T-helper 2 cell (primary cell): ENCODE results near the gene PPP1R37.

Experiments
- DNase-seq, 5 experiments: peaks; one replicate each; pipeline versions ENCODE4 v3.0.0 to v3.0.0-alpha.2; 2012 to 2022
- total RNA-seq, 2 donors: gene quantifications; one replicate each; lab custom pipeline; 2026; lab: John Stamatoyannopoulos, UW

The PPP1R37 gene
- total RNA-seq = 24.9 to 27.3 reads per million in 2 donors

DNA sequence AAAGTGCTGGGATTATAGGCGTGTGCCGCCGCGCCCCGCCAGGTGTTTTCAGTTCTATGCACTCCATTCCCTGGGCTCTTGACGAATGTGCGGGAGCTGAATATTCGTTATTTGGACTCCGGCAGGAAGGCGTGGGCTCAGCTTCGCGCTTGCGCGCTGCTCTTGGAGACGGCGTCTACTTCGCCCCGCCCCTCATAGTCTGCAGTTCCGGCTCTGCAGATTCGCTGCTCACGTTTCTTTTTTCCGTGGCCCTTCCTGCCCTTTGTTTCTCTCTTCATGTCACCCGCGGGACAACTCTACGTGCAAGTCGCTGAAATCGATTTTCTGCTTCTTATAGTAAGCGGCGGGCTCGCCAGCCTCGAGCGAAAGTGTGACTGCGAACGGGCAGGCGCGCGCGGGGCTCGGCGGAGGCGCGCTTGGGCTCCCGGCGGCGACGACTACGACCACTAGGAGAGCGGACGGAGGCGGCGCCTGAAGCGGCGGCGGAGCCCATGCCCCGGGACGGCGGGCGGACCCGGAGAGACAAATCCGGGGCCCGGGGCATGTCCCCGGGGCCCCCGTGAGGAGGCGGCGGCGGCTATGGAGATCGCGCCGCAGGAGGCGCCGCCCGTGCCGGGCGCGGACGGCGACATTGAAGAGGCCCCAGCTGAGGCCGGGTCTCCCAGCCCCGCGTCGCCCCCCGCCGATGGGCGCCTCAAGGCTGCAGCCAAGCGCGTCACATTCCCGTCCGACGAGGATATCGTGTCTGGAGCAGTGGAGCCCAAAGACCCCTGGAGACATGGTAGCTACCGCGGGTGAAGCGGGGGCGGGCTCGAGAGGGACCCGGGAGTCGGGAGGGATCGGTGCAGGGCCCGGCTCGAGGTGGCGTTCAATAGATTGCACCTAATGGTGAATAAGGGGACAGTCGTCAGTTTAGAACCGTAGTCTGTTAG, at the start of gene PPP1R37:
PPP1R37 (plus strand) TSS at position 433 of the 932 bp plus-strand sequence; CDS start at position 580, 147 bp downstream.
- peak; percentile 76 to 97 (median 89) for DNase-seq

DNA sequence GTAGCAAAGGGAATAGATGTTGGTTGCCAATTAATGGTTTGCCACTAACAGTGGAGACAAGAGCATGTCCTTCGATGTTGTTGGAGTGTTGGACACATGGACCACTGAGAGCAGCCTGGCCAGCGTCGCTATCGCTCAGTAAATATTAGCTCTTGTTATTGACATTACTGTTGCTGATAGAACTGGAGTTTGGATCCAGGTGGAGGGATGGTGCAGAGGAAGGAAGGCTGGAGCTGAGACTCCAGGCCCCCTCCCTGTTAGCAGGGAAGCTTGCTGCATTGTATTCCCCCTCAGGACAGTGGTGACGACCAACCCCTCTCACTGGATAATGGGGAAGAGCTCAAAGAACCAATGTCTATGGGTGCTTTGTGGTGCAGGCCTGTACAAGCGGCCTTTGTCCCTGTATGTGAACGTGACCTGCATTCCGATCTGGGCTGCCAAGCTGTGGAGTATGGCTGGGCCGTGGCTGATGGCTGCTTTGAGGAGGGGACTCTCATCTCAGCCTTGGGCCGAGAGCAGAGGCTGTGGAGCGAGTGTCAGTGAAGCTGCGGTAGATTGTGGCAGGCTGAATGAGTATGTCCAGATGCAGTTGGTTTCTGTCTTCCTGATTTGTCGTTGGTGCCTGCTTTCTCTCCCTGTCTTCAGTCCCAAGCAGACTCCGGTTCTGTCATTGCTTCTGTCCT, 47.2 kb upstream of the PPP1R37 start:
- DNase-seq = no peak

GRCh38 chr19:45046355-45046754, 46.6 kb upstream of the PPP1R37 start:
- DNase-seq = no peak

GRCh38 chr19:45047188-45047797, 45.7 kb upstream of the PPP1R37 start:
- DNase-seq = peak in 1 of 5 experiments; percentile 22

DNA sequence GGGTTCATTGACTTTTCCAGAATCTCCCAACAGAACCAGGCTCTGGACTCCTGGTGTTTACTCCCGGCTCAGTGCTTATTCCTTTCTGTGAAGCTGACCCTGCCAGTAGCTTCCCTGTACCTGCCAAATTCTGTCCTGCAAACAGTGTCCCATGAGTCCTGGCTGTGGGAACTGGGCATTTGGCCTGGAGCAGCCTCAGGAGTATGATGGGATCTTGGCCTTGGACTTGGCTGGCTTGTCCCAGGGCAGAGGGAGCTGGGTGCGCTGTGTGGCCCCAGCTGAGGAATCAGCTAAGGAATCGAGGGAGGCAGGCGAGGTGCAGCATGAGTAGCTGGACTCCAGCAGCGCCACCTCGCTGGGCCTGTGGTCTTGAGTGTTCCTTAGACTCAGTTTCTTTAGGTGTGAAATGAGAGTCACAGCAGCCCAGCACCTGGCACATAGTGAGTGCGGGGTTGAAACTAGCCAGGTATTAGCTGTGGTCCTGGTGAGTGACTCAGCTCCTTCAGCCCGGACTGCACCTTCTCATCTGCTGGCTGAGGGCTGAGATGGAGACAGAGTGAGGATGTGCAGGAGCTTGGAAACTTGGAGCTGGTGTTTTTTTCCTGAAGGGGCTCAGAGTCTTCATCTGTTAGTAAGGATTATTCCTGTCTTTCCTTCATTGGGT, 43.8 kb upstream of the PPP1R37 start:
- DNase-seq = no peak

- DNase-seq = no peak
Measured at GRCh38 chr19:45050036-45050435, 42.9 kb upstream of the PPP1R37 start.

GRCh38 chr19:45051929-45052579, 40.9 kb upstream of the PPP1R37 start:
- no peak for DNase-seq

- no peak for DNase-seq
Measured at GRCh38 chr19:45056831-45057230, 36.1 kb upstream of the PPP1R37 start.

DNA sequence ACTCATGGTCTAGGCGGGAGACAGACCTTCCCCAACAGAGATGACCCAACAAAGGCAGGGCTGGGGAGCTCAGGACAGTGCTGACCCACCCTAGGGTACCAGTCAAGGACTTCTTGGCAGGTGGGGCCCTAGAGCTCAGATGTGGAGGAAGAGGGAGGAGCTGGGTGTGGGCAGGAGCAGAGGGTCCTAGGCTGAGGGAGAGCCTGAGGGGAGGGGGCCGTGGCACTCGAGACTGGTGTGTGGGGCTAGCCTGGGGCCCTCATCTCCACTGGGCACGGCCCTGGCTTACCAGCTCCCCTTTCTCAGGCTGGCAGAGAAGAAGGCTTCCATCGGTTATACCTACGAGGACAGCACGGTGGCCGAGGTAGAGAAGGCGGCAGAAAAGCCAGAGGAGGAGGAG, 35.5 kb upstream of the PPP1R37 start:
- DNase-seq = no peak

DNA sequence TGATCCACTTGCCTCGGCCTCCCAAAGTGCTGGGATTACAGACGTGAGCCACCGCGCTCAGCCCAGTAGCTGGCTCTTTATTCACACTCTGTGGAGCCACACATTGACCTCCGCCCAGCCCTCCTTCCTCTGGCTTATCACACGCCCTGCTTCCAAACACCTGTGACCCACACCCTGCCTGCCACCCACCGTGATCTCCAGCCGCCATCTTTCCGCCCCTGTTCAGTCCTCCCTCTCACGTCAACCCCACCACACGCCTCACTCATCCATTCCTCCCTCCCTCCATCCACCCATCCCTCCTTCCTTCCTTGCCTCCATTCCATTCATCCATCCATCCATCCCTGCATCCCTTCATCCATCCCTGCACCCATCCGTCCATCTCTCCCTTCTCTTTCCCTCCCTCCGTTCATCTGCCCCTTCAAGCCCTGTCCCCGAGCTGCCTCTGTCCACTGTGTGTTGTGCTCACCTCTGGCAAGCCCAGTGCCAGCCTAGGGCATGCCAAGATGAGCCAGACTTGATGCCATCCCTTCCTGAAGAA, 34.3 kb upstream of the PPP1R37 start:
- DNase-seq = no peak

DNA sequence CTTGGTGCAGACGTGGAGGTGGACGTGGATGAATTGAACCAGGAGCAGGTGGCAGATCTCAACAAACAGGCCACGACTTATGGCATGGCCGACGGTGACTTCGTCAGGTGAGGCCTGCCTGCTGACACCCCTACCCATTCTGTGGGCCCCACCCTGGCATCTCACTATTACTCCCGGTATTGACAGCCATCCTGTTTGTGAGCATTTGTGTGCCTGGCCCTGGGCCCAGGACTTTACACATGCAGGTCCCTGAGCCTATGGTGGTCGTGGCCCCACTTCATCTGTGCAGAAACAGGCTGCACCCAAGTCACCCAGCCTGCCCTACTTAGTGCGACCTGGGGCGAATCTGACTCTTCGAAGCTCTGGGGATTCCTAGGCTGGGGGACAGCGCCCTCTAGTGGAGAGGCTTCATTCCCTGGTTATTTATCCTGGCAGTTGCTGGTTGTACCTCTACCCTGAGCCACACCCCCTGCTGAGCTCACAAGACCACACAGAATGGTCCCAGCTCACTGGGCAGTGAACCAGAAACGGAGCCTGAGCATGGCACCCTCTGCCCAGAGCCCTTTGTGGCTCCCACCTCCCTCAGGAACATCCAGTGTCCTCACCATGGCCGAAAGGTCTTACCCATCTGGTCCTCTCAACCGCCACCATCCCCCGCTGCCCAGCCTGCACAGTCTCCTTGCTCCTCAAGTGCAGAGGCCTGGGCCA, 33.6 kb upstream of the PPP1R37 start:
- peak; percentile 58 to 80 (median 73) for DNase-seq

GRCh38 chr19:45061965-45062364, 31.0 kb upstream of the PPP1R37 start:
- DNase-seq = no peak

DNA sequence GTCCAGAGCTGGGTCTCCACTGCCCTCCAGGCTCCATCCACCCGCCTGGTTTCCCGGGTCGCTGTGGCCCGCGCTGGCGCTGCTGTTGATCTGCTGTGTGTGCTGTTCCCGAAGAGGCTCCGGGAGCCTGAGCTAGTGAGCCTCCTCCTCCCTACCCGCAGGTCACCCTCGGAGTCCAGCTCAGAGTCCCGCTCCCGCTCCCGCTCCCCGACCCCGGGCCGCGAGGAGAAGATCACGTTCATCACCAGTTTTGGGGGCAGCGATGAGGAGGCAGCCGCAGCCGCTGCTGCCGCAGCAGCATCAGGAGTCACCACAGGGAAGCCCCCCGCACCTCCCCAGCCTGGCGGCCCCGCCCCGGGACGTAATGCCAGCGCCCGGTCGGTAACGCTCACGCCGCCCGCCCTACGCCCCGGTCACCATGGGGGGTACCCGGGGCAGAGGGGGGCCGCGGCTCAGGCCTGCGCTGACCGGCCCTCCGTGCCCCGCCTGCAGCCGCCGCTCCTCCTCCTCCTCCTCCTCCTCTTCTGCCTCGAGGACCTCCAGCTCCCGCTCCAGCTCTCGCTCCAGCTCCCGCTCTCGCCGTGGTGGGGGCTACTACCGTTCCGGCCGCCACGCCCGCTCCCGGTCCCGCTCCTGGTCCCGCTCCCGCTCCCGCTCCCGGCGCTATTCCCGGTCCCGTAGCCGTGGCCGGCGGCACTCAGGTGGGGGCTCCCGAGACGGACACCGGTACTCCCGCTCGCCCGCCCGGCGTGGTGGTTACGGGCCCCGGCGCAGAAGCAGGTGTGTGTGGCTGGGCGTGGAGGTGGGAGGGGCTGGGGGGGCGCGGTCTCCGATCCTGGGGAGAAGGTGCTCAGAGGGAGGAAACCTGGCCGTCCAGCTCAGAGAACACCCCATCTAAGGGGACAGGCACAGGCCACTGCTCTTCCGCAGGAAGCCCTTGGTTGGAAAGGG, 28.9 kb upstream of the PPP1R37 start:
- no peak for DNase-seq

- DNase-seq = no peak
Measured at GRCh38 chr19:45066921-45067661, 25.9 kb upstream of the PPP1R37 start.

GRCh38 chr19:45068041-45068440, 24.9 kb upstream of the PPP1R37 start:
- no peak for DNase-seq

- DNase-seq = no peak
Measured at GRCh38 chr19:45069056-45069455, 23.9 kb upstream of the PPP1R37 start.

GRCh38 chr19:45070214-45070613, 22.8 kb upstream of the PPP1R37 start:
- no peak for DNase-seq

DNA sequence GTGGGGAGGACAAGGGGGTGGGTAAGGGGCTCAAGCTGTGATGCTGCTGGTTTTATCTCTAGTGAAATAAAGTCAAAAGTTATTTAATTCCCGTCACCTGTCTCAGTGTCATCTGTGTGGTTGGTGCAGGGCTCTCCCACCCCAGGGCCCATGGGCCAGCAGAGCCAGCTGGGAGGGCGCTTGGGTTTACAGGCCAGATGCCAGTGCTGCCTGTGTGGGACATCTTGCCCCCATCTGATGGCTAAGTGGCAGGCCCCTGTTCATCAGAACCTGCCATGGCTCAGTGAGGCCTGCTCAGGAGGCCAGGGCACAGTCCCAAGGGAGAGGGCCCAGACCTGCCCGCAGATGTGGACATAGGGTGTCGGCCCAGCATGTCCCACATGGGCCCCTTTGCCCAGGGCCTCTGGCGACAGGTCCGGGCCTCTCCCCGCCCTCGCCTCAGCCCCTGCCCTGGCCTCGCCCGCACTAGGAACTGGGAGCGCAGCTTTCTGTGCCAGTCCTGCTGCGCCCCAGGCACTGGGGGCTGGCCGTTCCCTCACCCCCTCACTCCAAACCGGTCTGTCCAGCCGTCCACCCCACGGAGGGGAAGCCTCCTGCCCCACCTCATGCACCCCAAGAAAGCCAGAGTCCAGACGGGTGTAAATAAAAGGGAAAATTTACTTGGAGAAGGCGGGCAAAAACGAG, 22.0 kb upstream of the PPP1R37 start:
- no peak for DNase-seq

DNA sequence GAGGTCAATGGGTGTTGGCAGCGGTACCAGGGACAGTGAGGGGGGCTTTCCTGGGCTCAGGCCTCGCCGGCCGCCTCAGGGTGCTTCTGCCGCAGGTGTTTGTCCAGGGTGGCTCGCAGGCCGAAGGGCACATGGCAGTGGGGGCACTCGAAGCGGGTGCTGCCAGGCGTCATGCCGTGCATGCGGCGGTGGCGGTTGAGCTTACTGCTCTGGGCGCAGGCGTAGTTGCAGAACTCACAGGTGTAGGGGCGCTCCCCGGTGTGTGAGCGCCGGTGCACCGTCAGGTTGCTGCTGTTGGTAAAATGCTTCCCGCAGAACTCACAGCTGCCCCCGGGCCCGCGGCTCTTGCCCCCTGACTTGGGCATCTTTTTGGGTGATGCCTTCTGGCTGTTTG, 21.4 kb upstream of the PPP1R37 start:
- no peak for DNase-seq
